Osteoblast (primary cell): ENCODE results near the gene SLC38A10. TPM values are rescaled to one million over a fixed set of nuclear protein-coding genes. Genes with fewer than 3 reads are reported as not detected.

Source experiments
- DNase-seq: peaks from one replicate; pipeline ENCODE4 v3.0.0; 2011; ENCODE audit warnings: low spot score, mixed read lengths; ENCODE audit not compliant: insufficient read length; ENCODE audit errors: missing footprints
- H2AFZ ChIP-seq: 2 replicates; pipeline ENCODE4 v1.6.0; 2011; ENCODE audit warnings: mild to moderate bottlenecking, low read length
- H3K27ac ChIP-seq: 2 replicates; pipeline ENCODE4 v1.5.1; 2011; ENCODE audit warnings: mild to moderate bottlenecking, low read depth, low read length, moderate library complexity
- H3K27me3 ChIP-seq: 2 replicates; pipeline ENCODE4 v1.6.0; 2012; ENCODE audit warnings: mild to moderate bottlenecking, control low read depth, inconsistent platforms, low read length, moderate library complexity; ENCODE audit not compliant: insufficient read depth
- H3K36me3 ChIP-seq: 2 replicates; pipeline ENCODE4 v1.5.1; 2011; ENCODE audit warnings: mild to moderate bottlenecking, low read length, control low read depth, moderate library complexity; ENCODE audit not compliant: insufficient read depth
- H3K4me1 ChIP-seq: 2 replicates; pipeline ENCODE4 v1.5.1; 2011; ENCODE audit warnings: mild to moderate bottlenecking, low read length, control low read depth, moderate library complexity; ENCODE audit not compliant: insufficient read depth
- H3K4me2 ChIP-seq: 2 replicates; pipeline ENCODE4 v1.6.0; 2011; ENCODE audit warnings: mild to moderate bottlenecking, low read length; ENCODE audit not compliant: insufficient read depth
- H3K4me3 ChIP-seq: fragments of 200-600 bp; sonication (generic); 3 replicates; pipeline ENCODE4 v1.5.1; 2012; ENCODE audit warnings: mild to moderate bottlenecking, low read length, inconsistent platforms; ENCODE audit not compliant: insufficient read depth
- H3K79me2 ChIP-seq: 2 replicates; pipeline ENCODE4 v1.6.0; 2012; ENCODE audit warnings: mild to moderate bottlenecking, low read length, control low read depth, inconsistent platforms; ENCODE audit not compliant: insufficient read depth
- H3K9me3 ChIP-seq: 2 replicates; pipeline ENCODE4 v1.5.1; 2011; ENCODE audit warnings: low read depth, low read length, control low read depth
- H4K20me1 ChIP-seq: 2 replicates; pipeline ENCODE4 v1.6.0; 2012; ENCODE audit warnings: mild to moderate bottlenecking, low read length, control low read depth; ENCODE audit not compliant: insufficient read depth
- total RNA-seq: library from RNA; depleted of rRNA; stranded (reverse); fragments of >200 nt; gene quantifications from 2 replicates; pipeline ENCODE4 v1.2.3, GENCODE V29; 2012
- TF ChIP-seq, protein P1 (sequence below): IDR thresholded peaks from 2 replicates; pipeline ENCODE4 v1.5.1; 2011; ENCODE audit warnings: mild to moderate bottlenecking, low read depth, low read length, moderate library complexity; ENCODE audit errors: extremely low read depth

The SLC38A10 gene
- total RNA-seq, 1 donor, result 92.6 TPM

DNA sequence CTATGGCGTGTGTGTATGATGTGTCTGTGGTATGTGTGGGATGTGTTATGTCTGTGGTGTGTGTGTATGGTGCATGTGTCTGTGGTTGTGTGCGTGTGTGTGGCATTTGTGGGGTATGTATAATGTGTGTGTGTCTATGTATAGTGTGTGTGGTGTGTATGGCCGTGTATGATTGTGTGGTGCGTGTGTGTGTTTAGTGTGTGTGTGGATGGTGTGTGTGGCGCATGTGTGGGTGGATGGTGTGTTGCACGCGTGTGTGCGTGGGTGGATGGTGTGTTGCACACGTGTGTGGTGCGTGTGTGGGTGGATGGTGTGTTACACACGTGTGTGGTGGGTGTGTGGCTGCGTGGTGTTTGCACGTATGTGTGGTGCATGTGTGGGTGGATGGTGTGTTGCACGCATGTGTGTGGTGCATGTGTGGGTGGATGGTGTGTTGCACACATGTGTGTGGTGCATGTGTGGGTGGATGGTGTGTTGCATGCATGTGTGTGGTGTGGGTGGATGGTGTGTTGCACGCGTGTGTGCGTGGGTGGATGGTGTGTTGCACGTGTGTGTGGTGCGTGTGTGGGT lies 5.6 kb upstream of the SLC38A10 start:
- no peak overlapping the region for H3K27ac ChIP-seq
- H3K79me2 ChIP-seq, result peaks cover 1% of the 10 kb centered on the region
- peaks cover 12% of the 10 kb centered on the region for H3K4me1 ChIP-seq
- H3K27me3 ChIP-seq, result no peaks in the 10 kb centered on the region
- peak overlapping the region; percentile 75 for H3K4me2 ChIP-seq
- TF ChIP-seq, protein P1, sequence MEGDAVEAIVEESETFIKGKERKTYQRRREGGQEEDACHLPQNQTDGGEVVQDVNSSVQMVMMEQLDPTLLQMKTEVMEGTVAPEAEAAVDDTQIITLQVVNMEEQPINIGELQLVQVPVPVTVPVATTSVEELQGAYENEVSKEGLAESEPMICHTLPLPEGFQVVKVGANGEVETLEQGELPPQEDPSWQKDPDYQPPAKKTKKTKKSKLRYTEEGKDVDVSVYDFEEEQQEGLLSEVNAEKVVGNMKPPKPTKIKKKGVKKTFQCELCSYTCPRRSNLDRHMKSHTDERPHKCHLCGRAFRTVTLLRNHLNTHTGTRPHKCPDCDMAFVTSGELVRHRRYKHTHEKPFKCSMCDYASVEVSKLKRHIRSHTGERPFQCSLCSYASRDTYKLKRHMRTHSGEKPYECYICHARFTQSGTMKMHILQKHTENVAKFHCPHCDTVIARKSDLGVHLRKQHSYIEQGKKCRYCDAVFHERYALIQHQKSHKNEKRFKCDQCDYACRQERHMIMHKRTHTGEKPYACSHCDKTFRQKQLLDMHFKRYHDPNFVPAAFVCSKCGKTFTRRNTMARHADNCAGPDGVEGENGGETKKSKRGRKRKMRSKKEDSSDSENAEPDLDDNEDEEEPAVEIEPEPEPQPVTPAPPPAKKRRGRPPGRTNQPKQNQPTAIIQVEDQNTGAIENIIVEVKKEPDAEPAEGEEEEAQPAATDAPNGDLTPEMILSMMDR, result no peak
- no peak overlapping the region for H2AFZ ChIP-seq
- H3K36me3 ChIP-seq, result no peaks in the 10 kb centered on the region
- DNase-seq, result no peak
- H4K20me1 ChIP-seq, result no peaks in the 10 kb centered on the region
- H3K9me3 ChIP-seq, result no peaks in the 10 kb centered on the region
- H3K4me3 ChIP-seq, result no peak overlapping the region

DNA sequence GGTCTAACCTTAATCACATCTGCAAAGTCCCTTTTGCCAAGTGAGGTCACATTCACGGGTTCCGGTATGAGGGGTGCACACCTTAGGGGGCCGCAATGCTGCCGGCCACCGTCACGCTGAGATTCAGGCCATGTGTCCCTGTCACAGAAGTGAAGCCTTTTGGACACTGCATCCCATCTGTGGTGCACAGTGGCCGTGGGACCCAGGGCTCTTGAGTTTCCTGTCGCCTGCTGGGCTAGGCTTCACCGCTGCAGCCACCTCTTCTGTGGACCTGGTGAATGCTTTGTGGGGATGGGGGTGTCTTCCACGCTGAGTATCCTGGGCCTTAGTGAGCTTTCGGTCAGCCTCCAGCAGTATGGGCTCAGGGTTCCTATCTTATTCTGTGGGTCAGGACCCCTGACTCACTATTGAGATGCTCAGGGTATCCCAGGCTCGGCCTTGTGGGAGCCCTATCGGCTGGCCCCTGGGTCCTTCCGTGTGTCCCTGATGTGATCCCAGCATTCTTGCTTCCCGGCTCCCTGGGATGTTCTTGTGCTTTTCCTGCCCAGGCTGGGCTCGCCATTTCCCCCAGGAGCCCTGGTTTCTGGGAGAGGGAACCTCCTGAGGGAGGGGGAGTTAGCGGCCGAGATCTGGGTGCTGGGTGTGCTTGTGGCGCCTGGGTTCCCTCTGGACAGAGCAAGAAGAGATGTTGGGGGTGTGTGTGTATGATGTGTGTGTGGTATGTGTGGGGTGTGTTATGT lies 4.9 kb upstream of the SLC38A10 start:
- Histone ChIP-seq H3K4me3 (no peak overlapping the region), H3K36me3 (no peaks in the 10 kb centered on the region), H3K4me1 (peaks cover 14% of the 10 kb centered on the region), H3K79me2 (peaks cover 8% of the 10 kb centered on the region), H3K4me2 (no peak overlapping the region), H3K27ac (no peak overlapping the region), H4K20me1 (no peaks in the 10 kb centered on the region), H3K27me3 (no peaks in the 10 kb centered on the region), H2AFZ (no peak overlapping the region), H3K9me3 (no peaks in the 10 kb centered on the region)
- no peak for DNase-seq
- TF ChIP-seq, protein P1, result no peak

DNA sequence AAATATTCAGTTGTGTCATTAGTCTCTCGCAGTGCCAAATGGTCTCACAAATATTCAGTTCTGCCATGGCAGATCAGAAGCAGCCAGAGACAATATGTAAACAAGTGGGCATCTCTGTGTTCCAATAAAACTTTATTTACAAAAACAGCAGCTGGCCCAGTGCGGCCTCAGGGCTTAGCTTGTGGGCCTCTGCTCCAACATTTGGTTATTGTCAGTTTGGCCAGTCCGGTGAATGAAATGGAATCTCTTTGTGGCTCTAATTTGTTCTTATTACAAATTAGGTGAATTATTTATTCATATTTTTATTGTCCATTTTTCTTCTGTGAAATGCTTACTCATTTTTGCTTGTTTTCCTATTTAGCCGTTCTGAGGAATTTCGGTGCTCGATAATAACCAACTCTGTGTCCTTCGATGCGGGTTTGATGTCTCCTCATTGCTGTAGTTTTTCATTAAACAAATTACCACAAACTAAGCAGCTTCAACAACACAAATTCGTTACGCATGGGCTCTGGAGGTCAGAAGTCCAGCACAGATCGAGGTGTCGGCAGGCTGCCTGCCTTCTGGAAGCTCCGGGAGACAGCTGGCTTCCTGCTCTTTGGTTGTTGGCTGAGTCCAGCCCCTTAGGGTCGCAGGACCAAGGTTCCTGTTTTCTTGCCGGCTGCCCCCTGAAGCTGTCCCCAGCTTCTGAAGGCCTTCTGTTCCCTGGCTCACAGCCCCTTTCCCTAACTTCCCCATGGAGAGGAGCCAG lies 4.1 kb upstream of the SLC38A10 start:
- Histone ChIP-seq H3K36me3 (no peaks in the 10 kb centered on the region), H3K4me1 (peaks cover 16% of the 10 kb centered on the region), H3K27me3 (no peaks in the 10 kb centered on the region), H3K79me2 (peaks cover 16% of the 10 kb centered on the region), H4K20me1 (peaks cover 3% of the 10 kb centered on the region), H3K4me3 (no peak overlapping the region), H3K9me3 (no peaks in the 10 kb centered on the region), H3K4me2 (no peak overlapping the region), H3K27ac (no peak overlapping the region), H2AFZ (no peak overlapping the region)
- TF ChIP-seq, protein P1, result no peak
- no peak for DNase-seq
